ENCODE data around the gene RMI2.

DNA sequence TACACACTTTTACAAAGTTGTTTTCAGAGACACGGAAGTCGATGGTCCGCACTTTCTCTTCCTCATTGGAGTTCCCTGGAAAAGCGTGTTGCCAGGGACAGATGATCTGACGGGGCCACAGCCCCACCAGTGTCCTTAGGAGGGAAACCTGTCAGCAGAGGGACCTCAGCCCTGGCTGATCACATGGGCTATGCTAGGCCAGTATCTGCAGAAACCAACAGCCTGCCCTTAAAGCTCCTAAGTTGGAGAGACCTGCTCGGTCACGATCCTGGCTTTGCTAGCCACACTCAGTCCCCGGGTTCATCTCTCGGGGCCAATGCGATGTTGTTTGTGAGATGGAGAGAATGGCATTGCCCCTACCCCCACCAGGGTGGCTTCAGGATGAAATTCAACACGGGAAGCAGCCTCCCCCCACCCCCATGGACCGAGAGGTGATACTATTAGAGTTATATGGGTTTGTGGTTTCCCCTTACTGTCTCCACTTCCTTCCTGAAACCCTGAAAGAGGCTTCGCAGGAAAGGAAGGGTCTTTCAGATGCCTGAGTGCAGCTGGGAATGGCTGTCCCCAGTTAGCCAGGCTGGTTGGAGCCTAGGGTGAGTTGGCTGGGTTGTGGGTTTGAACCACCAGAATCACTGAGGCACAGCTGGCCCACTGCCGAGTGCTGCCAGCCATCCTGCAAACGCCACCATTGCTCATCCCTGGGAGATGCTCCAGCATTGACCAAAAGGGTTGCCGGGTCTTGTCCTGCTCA lies 16.6 kb downstream of the RMI2 start:
- no peak for TF ChIP-seq POLR2A (IDR thresholded peaks at IDR 0.05)
- TF ChIP-seq, protein P1, sequence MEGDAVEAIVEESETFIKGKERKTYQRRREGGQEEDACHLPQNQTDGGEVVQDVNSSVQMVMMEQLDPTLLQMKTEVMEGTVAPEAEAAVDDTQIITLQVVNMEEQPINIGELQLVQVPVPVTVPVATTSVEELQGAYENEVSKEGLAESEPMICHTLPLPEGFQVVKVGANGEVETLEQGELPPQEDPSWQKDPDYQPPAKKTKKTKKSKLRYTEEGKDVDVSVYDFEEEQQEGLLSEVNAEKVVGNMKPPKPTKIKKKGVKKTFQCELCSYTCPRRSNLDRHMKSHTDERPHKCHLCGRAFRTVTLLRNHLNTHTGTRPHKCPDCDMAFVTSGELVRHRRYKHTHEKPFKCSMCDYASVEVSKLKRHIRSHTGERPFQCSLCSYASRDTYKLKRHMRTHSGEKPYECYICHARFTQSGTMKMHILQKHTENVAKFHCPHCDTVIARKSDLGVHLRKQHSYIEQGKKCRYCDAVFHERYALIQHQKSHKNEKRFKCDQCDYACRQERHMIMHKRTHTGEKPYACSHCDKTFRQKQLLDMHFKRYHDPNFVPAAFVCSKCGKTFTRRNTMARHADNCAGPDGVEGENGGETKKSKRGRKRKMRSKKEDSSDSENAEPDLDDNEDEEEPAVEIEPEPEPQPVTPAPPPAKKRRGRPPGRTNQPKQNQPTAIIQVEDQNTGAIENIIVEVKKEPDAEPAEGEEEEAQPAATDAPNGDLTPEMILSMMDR (IDR thresholded peaks at IDR 0.05), result no peak
